ENCODE measurements around the gene RAB37. TPM values are rescaled to one million over a fixed set of nuclear protein-coding genes. Genes with fewer than 3 reads are reported as not detected.

Gene RAB37
- total RNA-seq, 1 donor from 2014 or later: 1.3 TPM

GRCh38 chr17:74744714-74745547 is 7.9 kb downstream of the RAB37 start:
- peak; percentile 96 for DNase-seq (ENCODE audit: low spot score)

- DNase-seq (ENCODE audit: low spot score): no peak
Observed at GRCh38 chr17:74745548-74746177, 8.6 kb downstream of the RAB37 start.

- no peak for DNase-seq (ENCODE audit: low spot score)
Observed at GRCh38 chr17:74746376-74746775, 9.3 kb downstream of the RAB37 start.

GRCh38 chr17:74746922-74747321 is 9.9 kb downstream of the RAB37 start:
- DNase-seq (ENCODE audit: low spot score): no peak

GRCh38 chr17:74748279-74748528 is 11.1 kb downstream of the RAB37 start:
- no peak for DNase-seq (ENCODE audit: low spot score)

- peak; percentile 100 for DNase-seq (ENCODE audit: low spot score)
Observed at GRCh38 chr17:74748529-74749278, 11.6 kb downstream of the RAB37 start, which contains the start of gene NHERF1. NHERF1 (plus strand) TSS chr17:74748628; CDS start chr17:74748847, 219 bp downstream.

- no peak for DNase-seq (ENCODE audit: low spot score)
Observed at GRCh38 chr17:74749279-74750038, 12.4 kb downstream of the RAB37 start.

GRCh38 chr17:74750039-74750326 is 12.9 kb downstream of the RAB37 start:
- DNase-seq (ENCODE audit: low spot score): no peak

- no peak for DNase-seq (ENCODE audit: low spot score)
Observed at GRCh38 chr17:74750327-74751069, 13.4 kb downstream of the RAB37 start.

- no peak for DNase-seq (ENCODE audit: low spot score)
Observed at GRCh38 chr17:74752415-74752814, 15.4 kb downstream of the RAB37 start.

- no peak for DNase-seq (ENCODE audit: low spot score)
Observed at GRCh38 chr17:74752822-74753401, 15.9 kb downstream of the RAB37 start.

GRCh38 chr17:74754832-74755231 is 17.8 kb downstream of the RAB37 start:
- DNase-seq (ENCODE audit: low spot score): no peak

GRCh38 chr17:74755533-74755932 is 18.5 kb downstream of the RAB37 start:
- no peak for DNase-seq (ENCODE audit: low spot score)

- DNase-seq (ENCODE audit: low spot score): no peak
Observed at GRCh38 chr17:74756891-74757290, 19.8 kb downstream of the RAB37 start.

GRCh38 chr17:74757502-74757901 is 20.4 kb downstream of the RAB37 start:
- no peak for DNase-seq (ENCODE audit: low spot score)

- no peak for DNase-seq (ENCODE audit: low spot score)
Observed at GRCh38 chr17:74757931-74758847, 21.1 kb downstream of the RAB37 start.

GRCh38 chr17:74758848-74759168 is 21.8 kb downstream of the RAB37 start:
- no peak for DNase-seq (ENCODE audit: low spot score)

GRCh38 chr17:74759243-74759801 is 22.3 kb downstream of the RAB37 start:
- no peak for DNase-seq (ENCODE audit: low spot score)

GRCh38 chr17:74759941-74760340 is 22.9 kb downstream of the RAB37 start:
- no peak for DNase-seq (ENCODE audit: low spot score)

Measured in mesenteric fat pad (tissue), 1 donor.